Adrenal gland (tissue), 12 donors: ENCODE results near the gene SLC25A28. TPM values are rescaled to one million over a fixed set of nuclear protein-coding genes. Genes with fewer than 3 reads are reported as not detected.

Experiments used
- DNase-seq, 7 donors: peaks; one replicate each; pipeline ENCODE4 v3.0.0-alpha.2; 2019 to 2020
- H3K27ac ChIP-seq, 5 donors: fragments of 200-600 bp; sonication (generic) in 4 of 5; 1 replicate in 3 of 5; 2 replicates in 2 of 5; pipeline versions ENCODE4 v1.5.1 to v1.8.0; 2016 to 2020; ENCODE audit warnings: mild to moderate bottlenecking in 1 of 5
- H3K27me3 ChIP-seq: fragments of 200-600 bp; 2 replicates; pipeline ENCODE4 v1.8.0; 2021
- H3K36me3 ChIP-seq, 2 donors: fragments of 200-600 bp; replicated peaks in 1 of 2; 1 replicate in 1 of 2; 2 replicates in 1 of 2; pipeline versions ENCODE4 v1.5.1 to v1.8.0; 2018 to 2022
- H3K4me1 ChIP-seq, 2 donors: fragments of 200-600 bp; replicated peaks in 1 of 2; 1 replicate in 1 of 2; 2 replicates in 1 of 2; pipeline versions ENCODE4 v1.5.1 to v1.8.0; 2018 to 2021
- H3K4me3 ChIP-seq, 4 donors: fragments of 200-600 bp; sonication (generic) in 3 of 4; one replicate each; pipeline ENCODE4 v1.5.1; 2016 to 2018
- H3K9me3 ChIP-seq, 3 donors: fragments of 200-600 bp; sonication (generic) in 1 of 3; replicated peaks in 1 of 3; 1 replicate in 2 of 3; 2 replicates in 1 of 3; pipeline versions ENCODE4 v1.5.1 to v1.8.0; 2016 to 2021
- POLR2A ChIP-seq, 2 donors: fragments of 450-650 bp; IDR thresholded peaks; one replicate each; pipeline ENCODE4 v1.6.1; 2017; ENCODE audit warnings: antibody characterized with exemption in 2 of 2, mild to moderate bottlenecking in 2 of 2, moderate library complexity in 1 of 2
- WGBS, 4 donors: extraction: QIAGEN DNeasy Blood & Tissue Kit in 2 of 4; methylation state at CpG; one replicate each; pipeline versions ENCODE4 v1.1.5 to v1.1.7; 2013 to 2017; 5-methylcytosine and 5-hydroxymethylcytosine counted together
- intact Hi-C, 2 donors: fragments of 100-400 bp; cut with DNase I; formaldehyde crosslinking; loops; one replicate each; pipeline versions ENCODE4 v1.14.1 to v1.15.0; 2022 to 2023
- polyA plus RNA-seq, 3 donors: library from polyadenylated mRNA; stranded (reverse); fragments of 200-250 nt in 2 of 3; fragments of 350-450 nt in 1 of 3; fragmentation: Illumina TruSeq in 1 of 3; extraction: RNeasy Lipid Tissue Mini Kit (QIAGEN cat#74804) in 1 of 3; gene quantifications; one replicate each; pipeline ENCODE4 v1.2.3, GENCODE V29; 2013 to 2014
- total RNA-seq, 9 donors: library from RNA; depleted of rRNA in 4 of 9; stranded (reverse); fragments of >200 nt in 4 of 9; fragments of 120-200 nt in 1 of 9; fragmentation: NEBNext Ultra II Directional in 1 of 9; extraction: Animal tissue kit (Norgen Biotek cat#: 25700) in 1 of 9; gene quantifications; one replicate each; pipeline versions ENCODE4 v1.1.0 to v1.2.4, GENCODE V29; 2013 to 2023
- TF ChIP-seq, protein P1 (sequence below), 6 experiments: fragments of 450-650 bp in 4 of 6; fragments of 200-600 bp in 2 of 6; sonication (generic) in 1 of 6; IDR thresholded peaks; 1 replicate in 5 of 6; 2 replicates in 1 of 6; pipeline versions ENCODE4 v1.5.1 to v1.8.0; 2016 to 2021; ENCODE audit warnings: antibody characterized with exemption in 6 of 6, mild to moderate bottlenecking in 2 of 6, moderate library complexity in 1 of 6
- donor health status: healthy with polysubstance abuse.
- donor health status: Bipolar disorder and iron deficiency.
- donor health status: DM: yes; HTN: yes; CAD: no.
- donor health status: DM: no; HTN: no; CAD: no.
- donor health status: DM: no; HTN: no; CAD: no.
- donor health status: DM: yes; HTN: yes; CAD: no.

The SLC25A28 gene
- total and polyA plus RNA-seq, 12 donors: 9.6 to 299 (median 66.0) TPM

DNA sequence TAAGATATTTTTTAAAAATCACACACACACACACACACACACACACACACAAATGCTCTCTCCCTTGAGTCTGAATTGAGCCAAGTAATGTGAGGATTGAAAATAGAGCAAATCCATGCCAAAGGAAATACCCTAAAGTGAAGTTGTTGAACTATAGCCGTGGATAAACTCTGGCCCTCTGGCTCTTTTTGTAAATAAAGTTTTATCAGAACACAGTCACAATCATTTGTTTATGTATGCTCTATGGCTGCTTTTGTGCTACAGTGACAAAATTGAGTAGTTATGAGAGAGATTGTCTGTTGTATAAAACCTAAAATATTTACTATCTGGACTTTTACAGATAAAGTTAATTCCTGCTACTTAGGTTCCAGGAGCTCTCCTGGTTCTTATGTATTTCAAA is 48.4 kb downstream of the SLC25A28 start:
- Histone ChIP-seq H3K9me3 (no peaks in the 10 kb centered on the region), H3K27ac (no peak overlapping the region), H3K27me3 (peaks cover 6% of the 10 kb centered on the region), H3K4me3 (no peak overlapping the region), H3K36me3 (no peaks in the 10 kb centered on the region), H3K4me1 (no peaks in the 10 kb centered on the region)
- DNase-seq: no peak
- TF ChIP-seq, protein P1, sequence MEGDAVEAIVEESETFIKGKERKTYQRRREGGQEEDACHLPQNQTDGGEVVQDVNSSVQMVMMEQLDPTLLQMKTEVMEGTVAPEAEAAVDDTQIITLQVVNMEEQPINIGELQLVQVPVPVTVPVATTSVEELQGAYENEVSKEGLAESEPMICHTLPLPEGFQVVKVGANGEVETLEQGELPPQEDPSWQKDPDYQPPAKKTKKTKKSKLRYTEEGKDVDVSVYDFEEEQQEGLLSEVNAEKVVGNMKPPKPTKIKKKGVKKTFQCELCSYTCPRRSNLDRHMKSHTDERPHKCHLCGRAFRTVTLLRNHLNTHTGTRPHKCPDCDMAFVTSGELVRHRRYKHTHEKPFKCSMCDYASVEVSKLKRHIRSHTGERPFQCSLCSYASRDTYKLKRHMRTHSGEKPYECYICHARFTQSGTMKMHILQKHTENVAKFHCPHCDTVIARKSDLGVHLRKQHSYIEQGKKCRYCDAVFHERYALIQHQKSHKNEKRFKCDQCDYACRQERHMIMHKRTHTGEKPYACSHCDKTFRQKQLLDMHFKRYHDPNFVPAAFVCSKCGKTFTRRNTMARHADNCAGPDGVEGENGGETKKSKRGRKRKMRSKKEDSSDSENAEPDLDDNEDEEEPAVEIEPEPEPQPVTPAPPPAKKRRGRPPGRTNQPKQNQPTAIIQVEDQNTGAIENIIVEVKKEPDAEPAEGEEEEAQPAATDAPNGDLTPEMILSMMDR (IDR thresholded peaks at IDR 0.05): no peak
- TF ChIP-seq POLR2A (IDR thresholded peaks at IDR 0.05): no peak
- WGBS, 4 donors: 68 to 81% (median 70%) methylated on average over 1 of the region's 1 CpG
- intact Hi-C loops: no loop called here

DNA sequence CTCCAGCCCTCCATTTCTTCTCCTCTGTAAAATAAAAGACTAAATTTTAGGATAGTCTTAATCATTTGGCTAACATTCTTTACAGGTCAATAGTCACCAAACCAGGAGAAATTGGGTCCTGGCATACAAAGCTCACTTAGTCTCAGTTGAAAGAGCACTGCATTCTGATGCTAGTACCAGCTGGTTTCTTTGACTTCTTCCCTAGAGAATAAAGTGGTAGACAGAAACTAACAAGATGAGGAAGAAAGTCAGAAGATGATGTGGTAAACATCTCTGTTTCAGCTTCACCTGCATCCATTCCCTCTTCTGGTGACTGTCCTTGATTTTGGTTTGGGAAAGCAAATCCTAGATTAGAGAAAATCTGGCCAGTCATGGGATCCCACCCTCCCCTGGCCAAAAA is 50.3 kb downstream of the SLC25A28 start:
- Histone ChIP-seq H3K27me3 (peaks cover 6% of the 10 kb centered on the region), H3K9me3 (no peaks in the 10 kb centered on the region), H3K4me1 (no peaks in the 10 kb centered on the region), H3K27ac (no peak overlapping the region), H3K4me3 (no peak overlapping the region), H3K36me3 (no peaks in the 10 kb centered on the region)
- intact Hi-C loops: no loop called here
- no peak for TF ChIP-seq POLR2A (IDR thresholded peaks at IDR 0.05)
- TF ChIP-seq, protein P1 (IDR thresholded peaks at IDR 0.05): no peak
- DNase-seq: no peak

DNA sequence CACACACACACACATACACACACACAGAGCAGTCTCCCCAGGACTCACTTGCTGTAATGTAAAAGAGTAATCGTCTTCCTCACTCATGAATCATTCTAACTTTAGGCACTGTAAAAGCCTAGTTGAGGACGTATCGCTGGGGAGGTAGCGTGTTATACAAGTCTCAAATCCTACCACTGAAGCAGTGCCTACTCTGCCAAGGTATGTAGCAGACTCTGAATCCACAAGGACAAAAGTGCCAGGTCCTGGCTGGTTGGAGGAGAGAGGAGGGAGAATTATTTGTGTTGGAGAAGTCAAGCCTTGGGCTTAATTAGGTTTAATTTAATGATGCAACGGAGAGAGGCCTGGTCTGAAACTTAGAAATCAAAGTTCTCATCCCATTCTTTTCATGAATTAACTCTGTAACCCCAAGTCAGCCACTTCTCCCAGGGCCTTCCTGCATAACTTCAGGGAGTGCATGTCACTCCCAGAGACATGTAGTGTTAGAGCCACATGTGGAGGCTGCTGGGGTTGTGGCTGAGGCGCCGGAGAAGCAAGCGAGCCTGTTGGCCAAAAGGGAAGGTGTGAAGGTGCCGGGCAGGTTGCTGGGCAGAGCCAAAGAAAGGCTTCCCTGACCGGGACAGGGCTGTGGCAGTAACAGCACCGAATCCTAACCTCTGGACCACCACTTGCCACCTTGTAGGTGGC is 50.8 kb downstream of the SLC25A28 start:
- TF ChIP-seq, protein P1 (IDR thresholded peaks at IDR 0.05): no peak
- TF ChIP-seq POLR2A (IDR thresholded peaks at IDR 0.05): no peak
- Histone ChIP-seq H3K4me1 (no peaks in the 10 kb centered on the region), H3K27ac (no peak overlapping the region), H3K36me3 (no peaks in the 10 kb centered on the region), H3K9me3 (no peaks in the 10 kb centered on the region), H3K27me3 (peaks cover 6% of the 10 kb centered on the region), H3K4me3 (no peak overlapping the region)
- 58 to 66% (median 63%) methylated on average over 10 to 11 of the region's 11 CpGs for WGBS, 4 donors
- intact Hi-C loops: no loop called here
- no peak for DNase-seq

DNA sequence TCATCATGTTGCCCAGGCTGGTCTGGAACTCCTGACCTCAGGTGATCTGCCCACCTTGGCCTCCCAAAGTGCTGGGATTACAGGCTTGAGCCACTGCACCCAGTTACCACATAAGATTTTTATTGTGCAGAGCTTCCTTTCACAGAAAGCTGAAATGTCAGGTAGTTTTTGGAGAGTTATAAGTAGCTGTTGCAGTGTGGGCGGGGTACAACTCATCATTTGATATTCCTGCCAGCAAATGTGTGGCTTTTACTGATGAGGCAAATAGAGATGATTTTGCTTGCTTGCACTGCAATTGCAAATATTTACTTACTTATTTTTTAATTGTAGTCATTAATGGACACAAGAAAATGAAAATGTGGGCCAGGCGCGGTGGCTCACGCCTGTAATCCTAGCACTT is 55.1 kb downstream of the SLC25A28 start:
- H3K27ac ChIP-seq: no peak overlapping the region
- no peak for TF ChIP-seq POLR2A (IDR thresholded peaks at IDR 0.05)
- TF ChIP-seq, protein P1 (IDR thresholded peaks at IDR 0.05): no peak
- no peaks in the 10 kb centered on the region for H3K36me3 ChIP-seq
- H3K4me3 ChIP-seq: no peak overlapping the region
- intact Hi-C loops: no loop called here
- H3K9me3 ChIP-seq: no peaks in the 10 kb centered on the region
- no peak for DNase-seq
- H3K27me3 ChIP-seq: peaks cover 6% of the 10 kb centered on the region
- H3K4me1 ChIP-seq: no peaks in the 10 kb centered on the region
- WGBS, 4 donors: 81 to 87% (median 85%) methylated on average over 4 of the region's 4 CpGs
